ENCODE data around the gene CAMTA1. TPM values are rescaled to one million over a fixed set of nuclear protein-coding genes. Genes with fewer than 3 reads are reported as not detected.

CAMTA1 gene
- total RNA-seq, 1 donor = 71.6 TPM

GRCh38 chr1:7753641-7754040 is 968.4 kb downstream of the CAMTA1 start:
- H3K4me1 ChIP-seq (ENCODE audit: insufficient read depth, low read length) = peaks cover 16% of the 10 kb centered on the region

GRCh38 chr1:7754234-7754633 is 969.0 kb downstream of the CAMTA1 start:
- peaks cover 16% of the 10 kb centered on the region for H3K4me1 ChIP-seq (ENCODE audit: insufficient read depth, low read length)
- H3K27me3 ChIP-seq (ENCODE audit: insufficient read depth, low read length) = no peaks in the 10 kb centered on the region
- H3K4me3 ChIP-seq (ENCODE audit: low read length) = no peak overlapping the region
- no peaks in the 10 kb centered on the region for H3K9me3 ChIP-seq (ENCODE audit: low read depth, low read length)

More at GRCh38 chr1:7753641-7754040, 968.4 kb downstream of the CAMTA1 start:
- Histone ChIP-seq H3K27me3 (ENCODE audit: insufficient read depth, low read length) (no peaks in the 10 kb centered on the region), H3K4me3 (ENCODE audit: low read length) (no peak overlapping the region), H3K9me3 (ENCODE audit: low read depth, low read length) (no peaks in the 10 kb centered on the region)

DNA sequence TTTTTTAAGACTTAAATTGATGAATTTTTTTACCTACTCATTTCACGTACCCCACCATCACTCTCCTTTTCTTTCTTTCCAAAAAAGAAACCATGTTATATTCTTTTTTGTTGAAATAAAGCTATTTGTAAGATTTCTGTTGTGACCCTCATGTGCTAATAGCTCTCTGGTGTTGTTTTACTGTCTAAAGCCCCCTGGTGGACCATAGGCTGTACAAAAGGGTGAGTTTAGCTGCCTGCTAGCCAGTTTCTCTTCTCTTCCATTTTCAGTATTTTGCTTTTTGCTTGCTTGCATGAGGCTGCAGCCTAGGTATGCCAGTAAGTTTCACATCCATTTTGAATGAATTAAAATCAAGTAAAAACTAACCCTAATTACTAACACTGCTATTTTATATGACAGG is 970.2 kb downstream of the CAMTA1 start:
- no peak overlapping the region for H3K4me3 ChIP-seq (ENCODE audit: low read length)

GRCh38 chr1:7760245-7760644 is 975.0 kb downstream of the CAMTA1 start:
- Histone ChIP-seq H3K9me3 (ENCODE audit: low read depth, low read length) (no peaks in the 10 kb centered on the region), H3K4me3 (ENCODE audit: low read length) (no peak overlapping the region), H3K27me3 (ENCODE audit: insufficient read depth, low read length) (no peaks in the 10 kb centered on the region), H3K4me1 (ENCODE audit: insufficient read depth, low read length) (no peaks in the 10 kb centered on the region)

More for the DNA sequence above, 970.2 kb downstream of the CAMTA1 start:
- H3K9me3 ChIP-seq (ENCODE audit: low read depth, low read length) = no peaks in the 10 kb centered on the region
- no peaks in the 10 kb centered on the region for H3K27me3 ChIP-seq (ENCODE audit: insufficient read depth, low read length)
- H3K4me1 ChIP-seq (ENCODE audit: insufficient read depth, low read length) = peaks cover 16% of the 10 kb centered on the region

GRCh38 chr1:7761103-7761502 is 975.8 kb downstream of the CAMTA1 start:
- H3K9me3 ChIP-seq (ENCODE audit: low read depth, low read length) = no peaks in the 10 kb centered on the region
- H3K4me1 ChIP-seq (ENCODE audit: insufficient read depth, low read length) = no peaks in the 10 kb centered on the region
- H3K4me3 ChIP-seq (ENCODE audit: low read length) = no peak overlapping the region
- no peaks in the 10 kb centered on the region for H3K27me3 ChIP-seq (ENCODE audit: insufficient read depth, low read length)

DNA sequence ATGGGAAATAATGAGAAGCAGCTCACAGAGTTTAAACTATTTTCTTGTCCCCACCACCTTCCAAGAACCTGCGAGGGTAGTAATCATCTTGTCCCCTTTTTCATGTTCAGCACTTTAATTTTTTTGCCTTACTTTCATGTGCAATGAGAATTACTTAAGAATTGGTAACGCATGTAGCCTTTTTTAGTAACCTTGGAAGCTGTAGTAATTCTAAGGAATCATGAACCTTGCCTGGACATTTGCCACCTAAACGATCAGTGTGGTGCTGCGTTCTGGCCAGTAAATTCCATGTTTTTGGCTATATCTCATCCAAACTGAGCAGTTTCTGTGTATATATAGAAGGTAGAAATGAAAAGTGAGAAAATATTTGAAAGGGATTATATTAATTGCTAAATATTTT is 981.9 kb downstream of the CAMTA1 start:
- Histone ChIP-seq H3K4me1 (ENCODE audit: insufficient read depth, low read length) (peaks cover 17% of the 10 kb centered on the region), H3K9me3 (ENCODE audit: low read depth, low read length) (no peaks in the 10 kb centered on the region), H3K27me3 (ENCODE audit: insufficient read depth, low read length) (no peaks in the 10 kb centered on the region), H3K4me3 (ENCODE audit: low read length) (no peak overlapping the region)

- Histone ChIP-seq H3K4me1 (ENCODE audit: insufficient read depth, low read length) (peaks cover 25% of the 10 kb centered on the region), H3K4me3 (ENCODE audit: low read length) (no peak overlapping the region), H3K9me3 (ENCODE audit: low read depth, low read length) (no peaks in the 10 kb centered on the region)
Observed at GRCh38 chr1:7768583-7768982, 983.3 kb downstream of the CAMTA1 start.

DNA sequence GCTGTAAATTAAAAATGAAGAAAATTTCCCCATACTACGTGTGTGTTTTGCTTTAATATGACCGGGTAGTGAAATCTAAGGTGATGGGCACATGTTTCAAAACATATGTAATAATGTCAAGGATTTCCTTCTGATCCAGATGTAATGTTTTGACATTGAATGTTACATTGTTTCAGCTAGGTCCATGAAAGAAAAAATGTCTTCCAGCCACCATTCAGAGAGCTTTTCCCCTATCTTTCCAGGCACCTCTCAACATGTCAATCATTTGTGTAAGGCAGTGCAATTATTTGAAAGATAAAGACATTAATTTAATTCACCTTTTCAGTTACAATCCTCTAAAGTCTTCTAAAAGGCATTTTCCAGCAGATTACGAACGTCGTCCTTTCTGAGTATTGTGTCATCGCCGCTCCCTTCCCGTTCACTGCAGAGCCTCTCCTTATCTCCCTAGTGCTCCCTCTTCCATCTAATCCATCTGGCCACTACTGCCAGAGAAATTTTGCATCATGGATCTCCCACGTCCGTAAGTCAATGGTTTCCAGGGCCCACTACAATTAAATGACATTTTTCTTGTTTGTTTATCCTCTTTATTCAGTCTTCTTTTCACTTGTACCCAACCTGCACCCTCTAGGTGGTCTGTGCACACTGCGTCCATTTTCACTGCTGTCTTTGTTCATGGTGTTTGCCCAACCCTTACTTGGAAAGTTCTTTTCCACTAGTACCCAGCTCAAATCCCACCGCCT is 984.6 kb downstream of the CAMTA1 start:
- H3K4me3 ChIP-seq (ENCODE audit: low read length) = no peak overlapping the region
- H3K9me3 ChIP-seq (ENCODE audit: low read depth, low read length) = no peaks in the 10 kb centered on the region
- no peaks in the 10 kb centered on the region for H3K27me3 ChIP-seq (ENCODE audit: insufficient read depth, low read length)
- H3K4me1 ChIP-seq (ENCODE audit: insufficient read depth, low read length) = peaks cover 29% of the 10 kb centered on the region

More at GRCh38 chr1:7768583-7768982, 983.3 kb downstream of the CAMTA1 start:
- H3K27me3 ChIP-seq (ENCODE audit: insufficient read depth, low read length) = no peaks in the 10 kb centered on the region

DNA sequence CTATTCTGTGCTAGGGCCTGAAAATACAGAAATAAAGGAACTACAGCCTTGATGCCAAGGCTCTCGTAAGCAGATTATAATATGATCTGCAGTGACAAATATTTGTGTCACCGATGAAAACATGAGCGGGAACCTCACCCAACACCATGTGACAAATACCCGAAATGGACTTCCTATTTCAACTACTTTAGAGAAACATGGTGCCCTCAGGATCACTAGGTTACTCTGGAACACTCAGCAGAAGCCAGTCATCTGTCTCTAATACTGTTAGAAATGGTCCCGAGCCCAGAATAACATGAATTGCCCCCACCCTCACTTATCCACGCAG is 985.4 kb downstream of the CAMTA1 start:
- Histone ChIP-seq H3K4me3 (ENCODE audit: low read length) (peak overlapping the region; percentile 69), H3K27me3 (ENCODE audit: insufficient read depth, low read length) (no peaks in the 10 kb centered on the region), H3K9me3 (ENCODE audit: low read depth, low read length) (no peaks in the 10 kb centered on the region), H3K4me1 (ENCODE audit: insufficient read depth, low read length) (peaks cover 29% of the 10 kb centered on the region)

GRCh38 chr1:7770997-7771822 is 986.0 kb downstream of the CAMTA1 start, which contains the start of gene VAMP3:
Gene VAMP3 (plus strand): TSS chr1:7771296. CDS start chr1:7771384, 88 bp downstream.
- Histone ChIP-seq H3K4me3 (ENCODE audit: low read length) (peak within 1 kb of the TSS; percentile 69), H3K4me1 (ENCODE audit: insufficient read depth, low read length) (peaks cover 29% of the 10 kb centered on the region), H3K9me3 (ENCODE audit: low read depth, low read length) (no peaks in the 10 kb centered on the region), H3K27me3 (ENCODE audit: insufficient read depth, low read length) (no peaks in the 10 kb centered on the region)

GRCh38 chr1:7771823-7772299 is 986.6 kb downstream of the CAMTA1 start:
- Histone ChIP-seq H3K4me1 (ENCODE audit: insufficient read depth, low read length) (peaks cover 29% of the 10 kb centered on the region), H3K27me3 (ENCODE audit: insufficient read depth, low read length) (no peaks in the 10 kb centered on the region), H3K9me3 (ENCODE audit: low read depth, low read length) (no peaks in the 10 kb centered on the region), H3K4me3 (ENCODE audit: low read length) (peak overlapping the region; percentile 69)

GRCh38 chr1:7777591-7777990 is 992.3 kb downstream of the CAMTA1 start:
- Histone ChIP-seq H3K27me3 (ENCODE audit: insufficient read depth, low read length) (no peaks in the 10 kb centered on the region), H3K4me3 (ENCODE audit: low read length) (no peak overlapping the region)

DNA sequence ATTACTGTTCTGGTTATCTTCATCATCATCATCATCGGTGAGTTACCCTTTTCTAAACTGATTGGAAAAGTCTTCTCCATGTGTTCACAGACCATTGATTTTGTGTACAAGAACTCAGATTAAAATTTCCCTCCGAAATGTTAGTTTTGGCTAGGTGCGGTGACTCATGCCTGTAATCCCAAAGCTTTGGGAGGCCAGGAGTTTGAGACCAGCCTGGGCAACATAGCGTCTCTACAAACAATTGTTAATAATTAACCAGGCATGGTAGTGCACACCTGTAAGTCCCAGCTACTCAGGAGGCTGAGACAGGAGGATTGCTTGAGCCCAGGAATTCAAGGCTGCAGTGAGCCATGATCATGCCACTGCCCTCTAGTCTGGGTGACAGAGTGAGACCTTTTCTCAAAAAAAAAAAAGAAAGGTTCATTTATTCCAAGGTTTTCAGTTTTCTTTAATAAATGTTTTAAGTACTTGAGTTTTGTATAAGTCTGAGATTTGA is 992.9 kb downstream of the CAMTA1 start:
- Histone ChIP-seq H3K9me3 (ENCODE audit: low read depth, low read length) (no peaks in the 10 kb centered on the region), H3K27me3 (ENCODE audit: insufficient read depth, low read length) (no peaks in the 10 kb centered on the region), H3K4me1 (ENCODE audit: insufficient read depth, low read length) (peaks cover 36% of the 10 kb centered on the region), H3K4me3 (ENCODE audit: low read length) (no peak overlapping the region)

More at GRCh38 chr1:7777591-7777990, 992.3 kb downstream of the CAMTA1 start:
- Histone ChIP-seq H3K4me1 (ENCODE audit: insufficient read depth, low read length) (peaks cover 32% of the 10 kb centered on the region), H3K9me3 (ENCODE audit: low read depth, low read length) (no peaks in the 10 kb centered on the region)

DNA sequence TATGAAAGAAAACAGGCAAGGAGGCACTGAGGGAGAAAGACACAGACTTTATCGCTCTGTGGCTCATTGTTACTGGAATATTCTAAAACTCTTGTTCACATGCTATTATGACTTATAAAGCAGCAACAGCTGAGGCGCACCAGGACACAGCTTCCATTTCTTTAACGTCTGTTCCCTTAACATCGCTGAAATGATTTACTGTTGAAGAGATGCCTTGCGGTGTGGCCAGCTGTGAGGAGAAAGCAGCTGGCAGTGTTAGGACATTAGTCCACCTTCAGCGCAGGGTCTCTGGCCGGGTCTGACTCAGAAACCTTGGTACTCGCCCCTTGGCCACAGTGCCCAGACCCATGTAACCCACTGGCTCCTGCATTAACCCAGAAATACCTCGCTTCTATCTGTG is 995.7 kb downstream of the CAMTA1 start:
- Histone ChIP-seq H3K9me3 (ENCODE audit: low read depth, low read length) (no peaks in the 10 kb centered on the region), H3K4me1 (ENCODE audit: insufficient read depth, low read length) (peaks cover 38% of the 10 kb centered on the region), H3K4me3 (ENCODE audit: low read length) (no peak overlapping the region), H3K27me3 (ENCODE audit: insufficient read depth, low read length) (no peaks in the 10 kb centered on the region)

GRCh38 chr1:7781501-7781900 is 996.2 kb downstream of the CAMTA1 start:
- H3K4me3 ChIP-seq (ENCODE audit: low read length) = no peak overlapping the region
- H3K4me1 ChIP-seq (ENCODE audit: insufficient read depth, low read length) = peaks cover 39% of the 10 kb centered on the region
- H3K9me3 ChIP-seq (ENCODE audit: low read depth, low read length) = no peaks in the 10 kb centered on the region
- no peaks in the 10 kb centered on the region for H3K27me3 ChIP-seq (ENCODE audit: insufficient read depth, low read length)
